GM23338 (cell line): Measurements from ENCODE around the gene ZIC2.

Experiments
- CREB1 ChIP-seq: fragments of 250-450 bp; sonication (Bioruptor Pico); IDR thresholded peaks from 2 replicates; pipeline ENCODE4 v1.5.0; 2020; ENCODE audit warnings: low read depth, mild to moderate bottlenecking, moderate library complexity
- EZH2 ChIP-seq: fragments of 200-600 bp; sonication (generic); IDR thresholded peaks from one replicate; pipeline ENCODE4 v1.8.0; 2017; ENCODE audit warnings: antibody characterized with exemption, mild to moderate bottlenecking, low read depth; ENCODE audit not compliant: unreplicated experiment
- EZH2phosphoT487 ChIP-seq: fragments of 200-600 bp; sonication (generic); IDR thresholded peaks from one replicate; pipeline ENCODE4 v1.8.1; 2018; ENCODE audit warnings: antibody characterized with exemption; ENCODE audit not compliant: unreplicated experiment
- JUNB ChIP-seq: IDR thresholded peaks from one replicate; pipeline ENCODE4 v1.6.1; 2016; ENCODE audit warnings: antibody characterized with exemption; ENCODE audit not compliant: unreplicated experiment
- NANOG ChIP-seq: IDR thresholded peaks from 2 replicates; pipeline ENCODE4 v1.6.1; 2016; ENCODE audit warnings: antibody characterized with exemption, borderline replicate concordance
- POLR2AphosphoS5 ChIP-seq: IDR thresholded peaks from 2 replicates; pipeline ENCODE4 v1.6.1; 2016; ENCODE audit warnings: antibody characterized with exemption, low read depth
- REST ChIP-seq: IDR thresholded peaks from one replicate; pipeline ENCODE4 v1.6.1; 2018; ENCODE audit warnings: antibody characterized with exemption; ENCODE audit not compliant: unreplicated experiment
- ZNF114 ChIP-seq: fragments of 250-450 bp; sonication (Bioruptor Pico); IDR thresholded peaks from 2 replicates; pipeline ENCODE4 v1.5.0; 2020; ENCODE audit warnings: mild to moderate bottlenecking, moderate library complexity
- TF ChIP-seq, protein P1 (sequence below), 2 experiments: fragments of 200-600 bp in 1 of 2; sonication (generic) in 1 of 2; conservative IDR thresholded peaks; 2 replicates each; pipeline versions ENCODE4 v1.5.1 to v1.6.1; 2016 to 2017; ENCODE audit warnings: antibody characterized with exemption in 2 of 2, low read depth in 2 of 2, mild to moderate bottlenecking in 2 of 2, moderate library complexity in 1 of 2
- TF ChIP-seq, protein P2 (sequence below): fragments of 250-450 bp; sonication (Bioruptor Pico); IDR thresholded peaks from 2 replicates; pipeline ENCODE4 v1.5.0; 2020; ENCODE audit warnings: mild to moderate bottlenecking, moderate library complexity

DNA sequence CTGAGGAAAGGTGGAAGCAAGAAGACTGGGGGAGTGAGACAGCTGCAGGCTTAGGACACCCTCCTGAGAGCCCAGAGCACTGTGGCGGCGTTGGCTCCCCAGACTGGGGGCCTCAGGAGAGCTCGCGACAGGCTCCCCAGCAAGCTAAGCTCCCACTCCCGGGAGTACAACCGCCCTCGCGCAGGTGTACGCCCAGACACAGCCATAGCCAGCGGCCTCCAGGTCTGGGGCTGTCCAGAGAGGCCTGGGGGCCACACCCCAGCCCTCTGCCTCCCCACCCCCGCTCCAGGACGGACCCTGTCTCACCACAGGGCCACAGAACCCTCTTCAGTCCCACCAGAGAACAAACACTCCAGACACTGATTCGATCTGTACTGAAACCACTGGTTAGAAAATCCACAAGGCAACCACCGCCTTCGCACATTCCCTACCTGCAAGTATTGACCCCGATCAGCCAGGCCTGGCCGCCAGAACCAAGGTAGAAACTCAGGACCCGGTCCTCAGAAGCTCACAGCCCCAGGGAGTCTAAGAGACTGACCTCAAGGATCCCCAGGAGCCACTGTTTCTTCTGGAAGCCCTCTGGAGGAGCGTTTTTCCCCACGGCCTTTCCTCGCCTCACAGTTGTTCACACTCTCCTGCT is 26.4 kb upstream of the ZIC2 start:
- TF ChIP-seq, protein P1, sequence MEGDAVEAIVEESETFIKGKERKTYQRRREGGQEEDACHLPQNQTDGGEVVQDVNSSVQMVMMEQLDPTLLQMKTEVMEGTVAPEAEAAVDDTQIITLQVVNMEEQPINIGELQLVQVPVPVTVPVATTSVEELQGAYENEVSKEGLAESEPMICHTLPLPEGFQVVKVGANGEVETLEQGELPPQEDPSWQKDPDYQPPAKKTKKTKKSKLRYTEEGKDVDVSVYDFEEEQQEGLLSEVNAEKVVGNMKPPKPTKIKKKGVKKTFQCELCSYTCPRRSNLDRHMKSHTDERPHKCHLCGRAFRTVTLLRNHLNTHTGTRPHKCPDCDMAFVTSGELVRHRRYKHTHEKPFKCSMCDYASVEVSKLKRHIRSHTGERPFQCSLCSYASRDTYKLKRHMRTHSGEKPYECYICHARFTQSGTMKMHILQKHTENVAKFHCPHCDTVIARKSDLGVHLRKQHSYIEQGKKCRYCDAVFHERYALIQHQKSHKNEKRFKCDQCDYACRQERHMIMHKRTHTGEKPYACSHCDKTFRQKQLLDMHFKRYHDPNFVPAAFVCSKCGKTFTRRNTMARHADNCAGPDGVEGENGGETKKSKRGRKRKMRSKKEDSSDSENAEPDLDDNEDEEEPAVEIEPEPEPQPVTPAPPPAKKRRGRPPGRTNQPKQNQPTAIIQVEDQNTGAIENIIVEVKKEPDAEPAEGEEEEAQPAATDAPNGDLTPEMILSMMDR (conservative IDR thresholded peaks at IDR 0.05; ENCODE audit: low read depth in 2 of 2) = no peak
- TF ChIP-seq JUNB (no peak), EZH2 (no peak), REST (no peak), POLR2AphosphoS5 (no peak), NANOG (no peak), EZH2phosphoT487 (no peak), CREB1 (CRISPR knock-in tag) (no peak), ZNF114 (no peak)
- TF ChIP-seq, protein P2, sequence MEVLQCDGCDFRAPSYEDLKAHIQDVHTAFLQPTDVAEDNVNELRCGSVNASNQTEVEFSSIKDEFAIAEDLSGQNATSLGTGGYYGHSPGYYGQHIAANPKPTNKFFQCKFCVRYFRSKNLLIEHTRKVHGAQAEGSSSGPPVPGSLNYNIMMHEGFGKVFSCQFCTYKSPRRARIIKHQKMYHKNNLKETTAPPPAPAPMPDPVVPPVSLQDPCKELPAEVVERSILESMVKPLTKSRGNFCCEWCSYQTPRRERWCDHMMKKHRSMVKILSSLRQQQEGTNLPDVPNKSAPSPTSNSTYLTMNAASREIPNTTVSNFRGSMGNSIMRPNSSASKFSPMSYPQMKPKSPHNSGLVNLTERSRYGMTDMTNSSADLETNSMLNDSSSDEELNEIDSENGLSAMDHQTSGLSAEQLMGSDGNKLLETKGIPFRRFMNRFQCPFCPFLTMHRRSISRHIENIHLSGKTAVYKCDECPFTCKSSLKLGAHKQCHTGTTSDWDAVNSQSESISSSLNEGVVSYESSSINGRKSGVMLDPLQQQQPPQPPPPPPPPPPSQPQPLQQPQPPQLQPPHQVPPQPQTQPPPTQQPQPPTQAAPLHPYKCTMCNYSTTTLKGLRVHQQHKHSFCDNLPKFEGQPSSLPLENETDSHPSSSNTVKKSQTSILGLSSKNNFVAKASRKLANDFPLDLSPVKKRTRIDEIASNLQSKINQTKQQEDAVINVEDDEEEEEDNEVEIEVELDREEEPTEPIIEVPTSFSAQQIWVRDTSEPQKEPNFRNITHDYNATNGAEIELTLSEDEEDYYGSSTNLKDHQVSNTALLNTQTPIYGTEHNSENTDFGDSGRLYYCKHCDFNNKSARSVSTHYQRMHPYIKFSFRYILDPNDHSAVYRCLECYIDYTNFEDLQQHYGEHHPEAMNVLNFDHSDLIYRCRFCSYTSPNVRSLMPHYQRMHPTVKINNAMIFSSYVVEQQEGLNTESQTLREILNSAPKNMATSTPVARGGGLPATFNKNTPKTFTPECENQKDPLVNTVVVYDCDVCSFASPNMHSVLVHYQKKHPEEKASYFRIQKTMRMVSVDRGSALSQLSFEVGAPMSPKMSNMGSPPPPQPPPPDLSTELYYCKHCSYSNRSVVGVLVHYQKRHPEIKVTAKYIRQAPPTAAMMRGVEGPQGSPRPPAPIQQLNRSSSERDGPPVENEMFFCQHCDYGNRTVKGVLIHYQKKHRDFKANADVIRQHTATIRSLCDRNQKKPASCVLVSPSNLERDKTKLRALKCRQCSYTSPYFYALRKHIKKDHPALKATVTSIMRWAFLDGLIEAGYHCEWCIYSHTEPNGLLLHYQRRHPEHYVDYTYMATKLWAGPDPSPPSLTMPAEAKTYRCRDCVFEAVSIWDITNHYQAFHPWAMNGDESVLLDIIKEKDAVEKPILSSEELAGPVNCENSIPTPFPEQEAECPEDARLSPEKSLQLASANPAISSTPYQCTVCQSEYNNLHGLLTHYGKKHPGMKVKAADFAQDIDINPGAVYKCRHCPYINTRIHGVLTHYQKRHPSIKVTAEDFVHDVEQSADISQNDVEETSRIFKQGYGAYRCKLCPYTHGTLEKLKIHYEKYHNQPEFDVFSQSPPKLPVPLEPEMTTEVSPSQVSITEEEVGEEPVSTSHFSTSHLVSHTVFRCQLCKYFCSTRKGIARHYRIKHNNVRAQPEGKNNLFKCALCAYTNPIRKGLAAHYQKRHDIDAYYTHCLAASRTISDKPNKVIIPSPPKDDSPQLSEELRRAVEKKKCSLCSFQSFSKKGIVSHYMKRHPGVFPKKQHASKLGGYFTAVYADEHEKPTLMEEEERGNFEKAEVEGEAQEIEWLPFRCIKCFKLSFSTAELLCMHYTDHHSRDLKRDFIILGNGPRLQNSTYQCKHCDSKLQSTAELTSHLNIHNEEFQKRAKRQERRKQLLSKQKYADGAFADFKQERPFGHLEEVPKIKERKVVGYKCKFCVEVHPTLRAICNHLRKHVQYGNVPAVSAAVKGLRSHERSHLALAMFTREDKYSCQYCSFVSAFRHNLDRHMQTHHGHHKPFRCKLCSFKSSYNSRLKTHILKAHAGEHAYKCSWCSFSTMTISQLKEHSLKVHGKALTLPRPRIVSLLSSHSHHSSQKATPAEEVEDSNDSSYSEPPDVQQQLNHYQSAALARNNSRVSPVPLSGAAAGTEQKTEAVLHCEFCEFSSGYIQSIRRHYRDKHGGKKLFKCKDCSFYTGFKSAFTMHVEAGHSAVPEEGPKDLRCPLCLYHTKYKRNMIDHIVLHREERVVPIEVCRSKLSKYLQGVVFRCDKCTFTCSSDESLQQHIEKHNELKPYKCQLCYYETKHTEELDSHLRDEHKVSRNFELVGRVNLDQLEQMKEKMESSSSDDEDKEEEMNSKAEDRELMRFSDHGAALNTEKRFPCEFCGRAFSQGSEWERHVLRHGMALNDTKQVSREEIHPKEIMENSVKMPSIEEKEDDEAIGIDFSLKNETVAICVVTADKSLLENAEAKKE (CRISPR knock-in tag) = no peak
